Fibroblast of villous mesenchyme (primary cell): ENCODE measurements around the gene CARMIL1. TPM values are rescaled to one million over a fixed set of nuclear protein-coding genes. Genes with fewer than 3 reads are reported as not detected.

Source experiments
- DNase-seq: peaks from one replicate; pipeline ENCODE4 v3.0.0-alpha.2; 2010; ENCODE audit warnings: low read depth
- H3K4me3 ChIP-seq: 2 replicates; pipeline ENCODE4 v1.5.1; 2011; ENCODE audit warnings: low read depth, mild to moderate bottlenecking, low read length
- CTCF ChIP-seq: IDR thresholded peaks from 2 replicates; pipeline ENCODE4 v1.5.1; 2012; ENCODE audit warnings: low read depth, mild to moderate bottlenecking, low read length; ENCODE audit not compliant: insufficient read depth
- total RNA-seq: library from RNA; depleted of rRNA; stranded (reverse); fragments of >200 nt; gene quantifications from 2 replicates; pipeline ENCODE4 v1.2.3, GENCODE V29; 2012

Gene CARMIL1
- total RNA-seq, 1 donor, result 11.2 TPM

- H3K4me3 ChIP-seq, result no peak overlapping the region
- TF ChIP-seq CTCF, result no peak
- DNase-seq, result no peak
These were observed 338.8 kb downstream of the CARMIL1 start for GRCh38 chr6:25617997-25618396.

DNA sequence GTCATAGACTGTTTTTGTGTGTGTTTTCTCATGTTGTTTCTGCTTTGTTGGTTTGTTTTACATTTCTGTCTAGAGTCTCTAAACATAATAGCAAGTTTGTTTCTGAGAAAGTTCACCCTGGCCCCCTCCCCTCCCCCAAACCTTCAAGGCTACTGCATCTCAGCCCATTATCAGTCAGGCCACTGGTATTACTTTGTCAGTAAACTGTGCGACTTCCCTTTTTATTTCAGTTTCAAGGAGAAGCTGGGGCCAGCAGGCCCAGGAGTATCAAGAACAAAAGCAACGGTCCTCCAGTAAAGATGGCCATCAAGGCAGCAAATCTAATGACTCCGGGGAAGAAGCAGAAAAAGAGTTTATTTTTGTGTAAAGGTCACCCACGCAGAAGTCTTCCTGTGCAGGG lies 340.0 kb downstream of the CARMIL1 start:
- TF ChIP-seq CTCF, result no peak
- H3K4me3 ChIP-seq, result no peak overlapping the region
- DNase-seq, result no peak

DNA sequence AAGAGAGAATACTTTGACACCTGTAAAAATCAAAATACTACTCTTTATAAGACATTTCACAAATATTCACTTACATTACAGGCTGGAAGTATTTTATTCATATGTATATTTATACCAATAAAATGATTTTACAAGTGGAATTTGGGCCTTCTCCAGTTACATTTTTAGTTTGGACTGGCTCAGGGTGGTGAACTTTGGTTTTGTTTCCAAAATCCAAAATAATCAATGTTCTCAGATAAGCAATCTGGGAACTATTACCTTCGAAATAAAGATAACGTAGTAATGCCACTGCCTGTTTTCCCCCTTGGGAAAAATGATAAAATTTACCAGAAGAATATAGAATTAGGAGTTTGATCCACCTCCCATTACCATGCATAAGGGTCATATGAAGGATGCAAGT lies 341.2 kb downstream of the CARMIL1 start:
- TF ChIP-seq CTCF, result no peak
- H3K4me3 ChIP-seq, result no peak overlapping the region
- no peak for DNase-seq

GRCh38 chr6:25623065-25623464 lies 343.9 kb downstream of the CARMIL1 start:
- DNase-seq, result no peak
- no peak overlapping the region for H3K4me3 ChIP-seq
- no peak for TF ChIP-seq CTCF

- H3K4me3 ChIP-seq, result no peak overlapping the region
- DNase-seq, result no peak
- no peak for TF ChIP-seq CTCF
These were observed 344.7 kb downstream of the CARMIL1 start for GRCh38 chr6:25623879-25624278.

DNA sequence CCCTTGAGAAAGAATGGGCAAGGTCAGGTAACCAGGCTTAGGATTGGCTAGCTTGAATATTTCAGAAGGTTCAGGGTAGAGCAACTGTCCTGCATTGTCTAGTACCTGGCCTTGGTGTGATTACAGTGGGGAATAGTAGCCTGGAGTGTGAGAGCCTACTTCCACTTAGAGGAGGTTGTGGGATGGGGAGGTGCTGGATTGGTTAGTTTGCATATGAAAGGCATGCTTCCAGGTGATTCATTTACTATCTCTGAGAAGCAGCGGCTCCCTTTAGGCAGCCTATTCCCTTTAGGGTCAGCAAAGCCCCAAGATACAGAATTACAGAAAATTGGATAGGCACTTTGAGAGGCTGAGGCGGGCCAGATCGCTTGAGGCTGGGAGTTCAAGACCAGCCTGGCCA lies 347.8 kb downstream of the CARMIL1 start:
- TF ChIP-seq CTCF, result no peak
- no peak for DNase-seq
- H3K4me3 ChIP-seq, result no peak overlapping the region

DNA sequence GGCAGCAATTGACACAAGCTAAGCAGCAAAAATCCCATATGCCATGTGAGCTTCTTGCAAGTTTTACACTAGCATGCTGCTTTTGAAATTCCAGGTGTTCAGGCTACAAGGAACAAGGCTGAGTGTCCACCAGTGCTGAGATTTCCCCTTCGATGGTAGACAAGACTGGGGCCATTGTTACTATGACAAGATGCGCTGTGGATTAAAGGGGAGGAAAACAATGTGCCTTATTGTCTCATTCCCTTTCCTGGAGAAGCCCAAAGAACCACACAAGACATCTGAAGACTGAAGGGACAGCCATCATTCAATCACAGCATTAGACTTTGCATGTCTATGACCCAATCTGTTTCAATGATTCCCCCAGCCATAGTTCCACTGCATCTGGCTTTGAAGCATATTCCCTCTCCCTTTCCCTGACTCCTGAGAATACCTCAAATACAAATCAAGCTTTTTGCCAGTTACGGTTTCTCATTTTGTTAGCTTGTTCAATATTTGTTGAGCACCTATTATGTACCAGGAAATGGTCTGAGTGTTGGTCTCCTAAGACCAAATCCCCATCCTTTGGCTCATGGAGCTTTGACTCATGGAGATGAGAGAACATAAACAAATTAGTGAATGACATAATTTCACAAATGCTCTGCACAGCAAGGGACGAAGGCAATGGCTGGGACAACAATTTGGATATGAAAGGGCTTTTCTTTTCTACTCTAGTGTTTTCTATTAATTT lies 349.5 kb downstream of the CARMIL1 start:
- no peak overlapping the region for H3K4me3 ChIP-seq
- no peak for TF ChIP-seq CTCF
- DNase-seq, result no peak
